GM19023 (cell line): ENCODE data around the gene HRG.
"Not testable (repeated sequence)": the region's sequence is repeated elsewhere in the genome, so short reads cannot be mapped to it uniquely, and the experiment has no call there.

Source experiments
- ATAC-seq: cut with Tn5 transposase; IDR thresholded peaks from one replicate; pipeline ENCODE4 v1.9.1; 2021; ENCODE audit warnings: mild to moderate bottlenecking, moderate library complexity; ENCODE audit not compliant: unreplicated experiment

Gene HRG

DNA sequence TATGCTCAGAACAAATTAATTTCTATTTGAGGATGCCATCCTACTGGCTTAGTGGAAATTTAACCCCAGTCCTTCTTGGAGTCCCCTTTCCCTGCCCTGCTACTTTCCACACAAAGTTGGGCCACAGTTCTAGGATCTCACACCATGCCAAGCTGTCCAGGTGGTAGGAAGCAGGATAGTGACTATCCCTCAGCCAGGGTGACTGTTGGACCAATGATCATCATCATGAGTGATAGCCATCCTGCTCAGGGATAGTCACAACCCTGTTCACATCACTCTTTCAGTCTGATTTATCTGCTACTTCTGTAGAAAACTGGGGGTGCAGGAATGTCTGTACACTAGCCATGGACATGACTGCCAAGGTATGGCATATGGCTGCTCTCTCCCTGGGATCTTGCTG lies 12.8 kb downstream of the HRG start:
- no peak for ATAC-seq

DNA sequence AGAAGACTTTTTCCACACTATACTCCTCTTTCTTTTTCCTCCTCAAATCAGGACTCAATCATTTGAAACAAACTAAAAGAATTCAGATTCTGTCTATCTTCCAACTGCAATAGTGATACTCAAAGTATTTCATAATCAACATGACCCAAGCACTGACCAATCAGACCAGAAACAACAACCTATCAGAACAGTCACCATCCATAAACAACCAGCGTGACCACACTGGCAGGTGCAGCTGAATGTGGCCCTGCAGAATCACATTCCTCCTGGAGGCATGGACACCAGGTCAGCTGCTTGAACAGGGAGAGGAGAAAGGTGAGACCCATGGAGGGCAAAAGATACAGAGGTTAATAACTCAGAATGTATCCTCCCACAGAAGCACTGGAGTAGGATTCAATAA lies 13.3 kb downstream of the HRG start:
- no peak for ATAC-seq

- ATAC-seq = no peak
These were observed 15.1 kb downstream of the HRG start for GRCh38 chr3:186680869-186681268.

DNA sequence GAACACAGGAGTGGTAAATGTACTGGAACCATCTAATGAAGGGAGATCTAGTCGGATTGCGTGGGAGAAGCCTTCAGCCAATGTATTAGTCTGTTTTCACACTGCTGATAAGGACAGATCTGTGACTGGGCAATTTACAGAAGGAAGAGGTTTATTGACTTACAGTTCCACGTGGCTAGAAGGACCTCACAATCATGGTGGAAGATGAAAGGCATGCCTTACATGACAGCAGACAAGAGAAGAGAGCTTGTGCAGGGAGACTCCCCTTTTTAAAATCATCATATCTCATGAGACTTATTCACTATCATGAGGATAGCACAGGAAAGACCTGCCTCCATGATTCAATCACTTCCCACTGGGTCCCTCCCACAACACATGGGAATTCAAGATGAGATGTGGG lies 17.0 kb downstream of the HRG start:
- no peak for ATAC-seq

GRCh38 chr3:186683979-186684378 lies 18.2 kb downstream of the HRG start:
- ATAC-seq = no peak

- not testable (repeated sequence) for ATAC-seq
These were observed 20.7 kb downstream of the HRG start for GRCh38 chr3:186686475-186686874.

DNA sequence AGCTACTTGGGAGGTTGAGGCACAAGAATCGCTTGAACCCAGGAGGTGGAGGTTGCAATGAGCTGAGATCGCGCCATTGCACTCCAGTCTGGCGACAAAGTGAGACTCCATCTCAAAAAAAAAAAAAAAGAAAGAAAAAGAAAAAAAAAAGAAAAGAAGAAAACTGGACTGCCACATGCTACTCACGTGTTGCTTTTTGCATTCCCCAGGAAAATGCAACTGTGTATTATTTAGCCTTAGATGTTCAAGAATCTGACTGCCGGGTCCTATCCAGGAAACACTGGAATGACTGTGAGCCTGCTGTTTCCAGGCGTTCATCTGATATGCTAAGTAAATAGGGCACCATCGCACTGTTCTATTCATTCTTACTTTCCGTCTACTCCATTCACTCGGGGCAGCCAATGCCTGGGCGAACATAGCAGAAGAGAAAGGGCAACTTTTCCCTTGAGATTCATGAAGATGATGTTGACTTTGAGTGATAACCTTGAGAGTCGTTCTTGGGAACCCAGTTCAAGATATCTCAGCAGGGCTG lies 21.4 kb downstream of the HRG start:
- ATAC-seq = no peak

- ATAC-seq = not testable (repeated sequence)
These were observed 24.5 kb downstream of the HRG start for GRCh38 chr3:186690304-186690703.

DNA sequence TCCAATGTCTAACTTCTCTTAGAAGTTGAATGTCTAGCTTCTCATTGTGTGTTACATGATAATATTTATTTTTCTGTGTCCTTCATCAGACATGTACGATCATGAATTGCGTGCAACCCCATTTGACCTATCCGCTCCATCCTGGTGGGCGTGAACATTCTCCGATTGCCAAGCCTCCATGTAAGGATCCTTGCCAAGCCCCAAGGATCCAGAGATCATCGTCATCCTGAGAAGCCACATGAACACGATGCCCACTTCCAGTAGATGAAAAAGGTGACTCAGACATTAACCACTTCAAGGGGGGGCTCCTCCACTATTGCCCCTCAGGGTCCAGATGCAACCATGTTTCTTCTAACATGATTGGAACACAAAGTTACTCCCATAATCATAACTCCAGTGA lies 25.9 kb downstream of the HRG start:
- ATAC-seq = no peak

DNA sequence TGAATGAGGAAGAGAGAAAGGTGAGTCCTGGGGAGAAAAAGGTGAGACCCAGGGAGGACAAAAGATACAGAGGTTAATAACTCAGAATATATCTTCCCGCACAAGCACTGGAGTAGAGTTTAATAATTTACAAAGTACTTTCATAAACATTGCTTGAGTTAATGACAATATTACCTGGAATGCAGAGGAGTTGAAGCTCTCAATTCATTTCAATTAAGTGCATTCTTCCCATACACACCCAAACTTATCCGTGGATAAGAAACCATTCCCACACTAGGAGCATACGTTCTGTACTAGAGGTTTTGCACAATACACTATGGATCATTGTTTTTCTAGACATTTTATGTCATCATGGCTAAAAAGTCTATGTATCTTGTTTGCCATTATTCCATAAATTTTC lies 28.0 kb downstream of the HRG start:
- no peak for ATAC-seq

GRCh38 chr3:186694288-186695032 lies 28.6 kb downstream of the HRG start:
- ATAC-seq = no peak

GRCh38 chr3:186696522-186696921 lies 30.7 kb downstream of the HRG start:
- ATAC-seq = no peak

- ATAC-seq = no peak
These were observed 31.7 kb downstream of the HRG start for GRCh38 chr3:186697510-186697909.

DNA sequence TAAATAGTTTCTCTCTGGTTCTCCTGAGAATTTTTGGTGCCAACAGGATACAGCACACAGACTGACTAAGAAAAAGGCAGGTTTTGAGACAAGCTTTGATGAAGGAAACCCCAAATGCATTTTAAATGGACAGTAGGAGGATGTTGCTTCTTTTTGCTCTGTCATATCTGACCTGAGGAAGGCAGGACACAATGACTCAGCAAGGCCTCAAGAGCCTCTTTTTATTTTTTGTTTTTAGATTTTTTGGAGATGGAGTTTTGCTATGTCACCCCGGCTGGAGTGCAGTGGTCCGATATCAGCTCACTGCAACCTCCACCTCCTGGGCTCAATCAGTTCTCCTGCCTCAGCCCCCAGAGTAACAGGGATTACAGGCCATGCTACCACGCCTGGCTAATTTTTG lies 34.5 kb downstream of the HRG start:
- no peak for ATAC-seq

DNA sequence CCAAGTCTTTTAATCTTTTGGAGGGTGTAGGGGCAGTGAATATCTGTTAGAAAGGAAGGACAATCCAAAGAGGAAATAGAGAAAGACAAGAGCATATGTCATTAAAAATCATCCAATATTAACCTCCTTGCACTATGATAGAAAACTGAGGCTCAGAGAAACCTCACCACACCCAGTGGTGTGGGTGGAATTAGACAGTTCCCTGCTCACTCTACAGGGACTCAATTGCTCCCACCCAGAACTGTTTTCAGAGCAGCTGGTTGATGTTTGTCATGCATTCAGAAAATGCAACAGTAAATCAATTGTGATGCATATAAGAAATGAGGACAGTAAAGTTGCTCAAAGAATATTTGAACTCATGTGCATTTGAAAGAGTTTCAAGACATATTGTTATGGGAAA lies 36.6 kb downstream of the HRG start:
- ATAC-seq = not testable (repeated sequence)

DNA sequence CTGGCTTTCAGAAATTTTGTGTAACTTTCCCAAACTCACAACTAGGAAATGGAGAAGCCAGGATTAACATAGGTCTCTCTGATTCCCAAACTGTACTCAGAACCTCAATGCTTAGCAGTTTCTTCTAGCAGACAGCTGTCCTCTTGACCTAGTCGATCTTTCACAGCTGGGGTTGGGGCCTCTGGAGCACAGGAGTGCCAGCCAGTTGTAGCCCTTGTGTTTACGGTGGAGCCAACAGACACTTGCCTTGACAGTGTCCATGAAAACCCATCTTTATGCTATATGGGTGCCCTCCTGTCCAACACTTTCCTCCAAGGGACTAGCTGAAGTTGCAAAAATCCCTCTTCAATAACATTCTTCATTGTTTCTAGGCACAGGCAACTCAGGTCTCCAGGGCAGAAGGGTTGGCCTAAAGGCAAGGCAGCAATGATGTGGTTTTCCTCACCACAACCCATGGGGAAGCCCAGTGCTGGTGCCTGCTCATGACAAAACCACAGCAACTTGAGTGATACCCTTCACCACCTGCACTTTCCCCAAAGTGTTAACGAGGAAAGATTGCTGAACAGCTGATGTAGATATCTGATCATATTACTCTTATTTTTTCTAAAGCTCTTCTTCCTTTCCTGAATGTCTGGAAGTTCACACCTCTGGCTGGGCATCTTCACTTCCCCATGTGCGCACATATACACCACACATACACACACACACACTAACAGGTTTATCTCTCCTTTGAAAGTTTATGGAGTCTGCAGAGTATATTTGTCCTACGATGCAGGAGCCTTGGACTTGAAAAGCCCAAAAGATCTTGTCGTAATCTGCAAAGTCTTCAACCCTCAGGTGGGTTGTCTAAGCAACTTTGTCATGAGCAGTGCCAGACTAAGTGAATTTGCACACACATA lies 40.3 kb downstream of the HRG start:
- no peak for ATAC-seq

GRCh38 chr3:186708983-186709679 lies 43.3 kb downstream of the HRG start:
- no peak for ATAC-seq

DNA sequence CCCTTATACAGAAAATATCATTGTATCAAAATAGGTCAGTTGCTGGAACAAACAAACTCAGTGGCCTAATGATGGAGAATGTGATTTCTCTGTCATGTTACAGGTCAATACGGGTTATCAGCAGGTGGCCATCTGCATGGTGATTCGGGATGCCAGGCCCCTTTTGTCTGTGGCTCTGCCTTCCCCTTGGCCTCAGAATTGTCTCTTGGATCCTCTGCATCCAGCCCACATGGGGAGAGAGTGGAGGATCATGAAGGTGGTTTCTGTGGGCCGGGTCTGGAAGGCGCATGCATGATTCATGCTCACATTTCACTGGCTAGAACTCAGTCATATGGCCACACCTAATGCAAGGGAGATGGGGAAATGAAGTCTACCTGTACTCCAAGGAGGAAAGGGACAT lies 44.9 kb downstream of the HRG start:
- ATAC-seq = not testable (repeated sequence)

GRCh38 chr3:186713499-186713898 lies 47.7 kb downstream of the HRG start:
- ATAC-seq = no peak

GRCh38 chr3:186717039-186717457 lies 51.2 kb downstream of the HRG start, which contains the start of gene KNG1:
KNG1 (plus strand) TSS chr3:186717359; CDS start chr3:186717543, 184 bp downstream.
- no peak for ATAC-seq
